GM21825 (cell line): ENCODE measurements around the gene RNMT.

Experiments used
- ATAC-seq: cut with Tn5 transposase; IDR thresholded peaks from one replicate; pipeline ENCODE4 v1.9.1; 2021; ENCODE audit warnings: mild to moderate bottlenecking, moderate library complexity; ENCODE audit not compliant: unreplicated experiment

Gene RNMT

DNA sequence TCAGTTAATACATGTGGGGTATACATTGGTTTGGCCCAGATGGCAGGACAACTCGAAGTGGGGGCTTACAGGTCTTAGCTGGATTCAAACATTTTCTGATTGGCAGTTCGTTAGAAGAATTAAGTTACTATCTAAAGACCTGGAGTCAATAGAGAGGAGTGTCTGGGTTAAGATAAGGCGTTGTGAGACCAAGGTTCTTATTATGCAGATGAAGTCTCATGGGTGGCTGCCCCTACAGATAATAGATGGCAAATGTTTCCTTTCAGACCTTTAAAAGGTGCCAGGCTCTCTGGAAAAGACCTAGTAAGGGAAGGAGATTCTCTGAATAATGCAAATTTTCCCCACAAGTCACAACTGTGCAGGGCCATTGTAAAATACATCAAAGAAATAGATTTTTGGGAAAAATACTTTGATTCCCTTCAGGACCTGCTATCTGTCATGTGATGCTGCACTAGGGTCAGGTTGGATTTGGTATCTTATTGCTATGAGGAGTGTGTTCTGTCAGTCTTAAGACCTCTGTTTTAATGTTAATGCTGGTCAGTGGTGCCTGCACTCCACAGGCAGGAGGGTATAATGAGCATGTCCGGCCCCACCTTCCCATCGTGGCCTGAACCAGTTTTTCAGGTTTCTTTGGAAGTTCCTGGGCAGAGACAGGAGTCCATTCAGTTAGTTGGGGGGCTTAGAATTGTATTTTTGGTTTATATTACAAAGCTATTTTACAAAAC is 83.2 kb downstream of the RNMT start:
- ATAC-seq = no peak

DNA sequence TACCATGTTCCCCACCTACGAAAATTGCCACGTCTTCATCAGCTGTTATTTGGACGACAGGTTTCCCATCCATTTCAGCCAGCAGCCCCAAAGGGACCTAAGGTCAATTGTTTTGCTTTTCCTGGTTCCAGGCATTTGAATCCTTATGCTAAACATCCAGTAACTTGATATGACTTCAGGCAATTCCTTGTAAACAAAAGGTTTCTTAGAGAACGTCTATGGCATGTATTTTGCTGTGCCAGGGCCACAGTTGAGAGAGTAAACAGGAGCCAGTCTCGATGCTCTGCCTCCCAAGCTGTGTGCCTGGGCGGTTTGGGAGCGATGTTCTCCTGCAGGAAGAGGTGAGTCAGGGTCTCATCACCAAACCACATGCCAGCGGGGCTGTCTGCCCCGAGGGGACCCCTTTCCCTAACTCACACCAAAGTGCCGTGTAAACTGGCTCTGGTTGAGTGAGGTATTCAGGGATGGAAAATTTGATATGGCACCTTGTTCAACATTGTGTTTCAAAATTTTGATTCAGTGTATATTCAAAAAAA is 84.5 kb downstream of the RNMT start:
- ATAC-seq = no peak

DNA sequence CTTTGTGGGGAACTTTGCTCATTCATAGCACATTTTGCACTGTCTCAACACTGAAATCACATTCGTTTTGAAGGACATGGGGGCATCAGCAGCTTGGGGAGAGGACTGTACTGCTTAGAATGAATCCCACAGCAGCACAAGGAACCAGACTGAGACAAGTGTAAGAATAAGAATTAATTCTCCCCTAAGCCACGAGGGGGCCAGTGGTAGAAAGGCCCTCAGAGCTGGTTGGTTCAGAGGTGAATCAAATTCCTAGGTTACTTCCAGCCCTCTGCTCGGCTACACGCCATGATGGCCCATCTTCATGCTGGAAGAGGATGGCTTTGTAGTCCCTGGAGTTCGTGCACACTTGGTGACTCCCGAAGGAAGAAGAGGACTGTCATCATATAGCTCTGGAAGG is 85.5 kb downstream of the RNMT start:
- ATAC-seq = no peak

DNA sequence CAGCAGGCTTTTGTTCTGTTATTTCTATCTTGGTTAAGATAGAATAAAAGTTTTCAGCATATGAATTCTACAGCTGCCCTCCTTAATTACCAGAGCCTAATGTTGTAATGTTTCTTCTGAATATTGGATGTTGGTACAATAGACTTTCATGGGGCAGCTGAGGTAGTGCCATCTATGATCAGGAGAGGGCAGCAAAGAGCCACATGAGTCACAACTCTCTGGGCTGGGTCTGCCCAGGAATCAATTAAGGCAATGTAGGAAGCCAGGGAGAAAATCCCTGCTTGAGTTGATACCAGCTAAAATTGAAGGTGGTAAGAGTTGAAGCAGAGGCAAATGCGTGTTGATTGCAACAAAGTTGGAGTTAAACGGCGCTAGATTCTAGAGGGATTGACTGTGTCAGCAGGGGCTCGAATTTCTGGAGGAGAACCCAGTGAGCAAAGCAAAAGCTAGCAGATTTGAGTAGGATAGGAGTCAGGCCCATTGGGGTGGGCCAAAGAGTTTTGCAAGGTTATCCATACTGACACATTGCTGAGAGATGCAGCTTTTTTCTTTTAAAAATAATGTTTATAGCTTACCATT is 86.9 kb downstream of the RNMT start:
- peak; percentile 81 for ATAC-seq
